ENCODE results near the gene FUZ.

DNA sequence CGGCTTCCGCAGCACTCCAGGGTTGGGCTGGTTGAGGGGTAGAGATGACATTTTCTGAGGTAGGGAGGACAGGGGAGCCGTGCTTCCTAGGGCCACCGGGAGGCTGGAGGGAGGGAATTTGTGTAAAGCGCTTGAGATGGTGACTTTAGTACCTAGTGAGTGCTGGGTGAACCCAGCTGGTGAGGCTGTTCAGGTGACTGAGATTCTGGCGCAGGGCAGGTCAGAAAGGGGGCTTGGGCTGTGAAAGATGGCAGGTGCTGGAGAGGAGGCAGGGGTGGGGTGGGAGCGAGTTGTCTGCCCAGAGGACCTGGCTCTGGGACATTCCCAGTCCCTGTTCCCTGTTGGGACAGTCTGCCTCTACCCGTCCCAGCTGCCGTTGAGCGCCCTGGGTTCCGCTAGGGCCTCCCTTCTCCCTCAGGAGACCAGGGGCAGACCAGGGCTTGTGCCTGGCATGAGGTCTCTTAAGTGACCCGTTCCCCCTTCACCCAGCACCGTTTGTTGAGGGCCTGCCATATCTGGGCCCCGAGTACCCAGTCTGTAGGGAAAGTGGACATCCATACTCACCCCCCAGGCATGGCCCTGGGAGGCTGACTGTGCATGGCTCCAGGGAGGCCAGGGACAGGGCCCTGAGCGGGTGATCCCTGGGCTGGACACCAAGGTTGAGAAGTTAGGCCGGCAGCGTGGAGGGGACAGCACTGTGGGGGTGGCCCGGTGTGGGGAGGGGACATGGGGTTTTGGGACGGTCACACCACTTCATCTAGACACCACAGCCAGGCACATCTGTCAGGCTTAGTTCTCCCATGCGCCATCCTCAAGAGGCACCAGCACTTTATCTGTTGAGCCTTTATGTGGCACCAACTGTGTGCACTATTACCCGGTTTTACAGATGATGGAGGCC lies 42.8 kb upstream of the FUZ start:
- TF ChIP-seq TEAD4 (IDR thresholded peaks at IDR 0.05) (no peak), REST (IDR thresholded peaks at IDR 0.05; ENCODE audit: low read depth) (no peak), CEBPB (IDR thresholded peaks at IDR 0.05) (no peak)
